OCI-LY3 (cell line): ENCODE results near the gene CCL4L2.
"Not testable (repeated sequence)": the region's sequence is repeated elsewhere in the genome, so short reads cannot be mapped to it uniquely, and the experiment has no call there.

Experiments
- EZH2phosphoT487 ChIP-seq: fragments of 200-600 bp; shearing (Covaris generic); IDR thresholded peaks from 2 replicates; pipeline ENCODE4 v1.6.1; 2018; ENCODE audit warnings: antibody characterized with exemption, mixed run types, low read depth
- TF ChIP-seq, protein P1 (sequence below): fragments of 200-600, 300-600 bp; sonication (generic); IDR thresholded peaks from 2 replicates; pipeline ENCODE4 v1.5.1; 2014; ENCODE audit warnings: antibody characterized with exemption, low read length, low read depth

DNA sequence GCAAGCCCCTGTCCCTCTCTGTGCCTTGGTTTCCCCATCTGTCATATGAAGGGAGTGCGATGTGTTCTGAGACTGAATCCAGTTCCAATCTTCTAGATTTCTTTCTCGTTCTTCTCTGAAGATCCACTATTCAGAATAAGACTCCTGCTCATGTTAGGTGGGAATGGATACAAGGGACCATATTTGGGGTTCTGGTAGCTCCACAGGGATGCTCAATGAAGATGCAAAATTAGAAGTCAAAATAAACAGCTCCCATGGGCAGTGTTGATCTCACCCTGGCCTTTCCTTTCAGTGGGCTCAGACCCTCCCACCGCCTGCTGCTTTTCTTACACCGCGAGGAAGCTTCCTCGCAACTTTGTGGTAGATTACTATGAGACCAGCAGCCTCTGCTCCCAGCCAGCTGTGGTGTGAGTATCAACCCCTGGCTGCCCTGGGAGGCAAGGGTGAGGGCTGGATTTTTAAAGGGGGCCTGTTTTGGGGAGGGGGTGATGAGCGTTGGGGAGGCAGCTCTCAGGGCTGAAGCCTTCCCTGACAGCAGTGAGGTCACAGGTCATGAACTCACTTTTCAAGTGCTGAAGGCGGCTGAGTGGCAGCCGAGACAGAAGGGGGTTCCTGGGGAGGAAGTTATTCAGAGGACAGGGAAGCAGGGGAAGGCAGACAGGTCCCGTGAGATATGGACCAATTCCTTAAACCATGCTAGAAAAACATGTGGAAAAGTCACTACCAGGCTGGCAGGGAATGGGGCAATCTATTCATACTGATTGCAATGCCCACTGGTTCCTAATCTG lies 815 bp downstream of the CCL4L2 start:
- TF ChIP-seq, protein P1, sequence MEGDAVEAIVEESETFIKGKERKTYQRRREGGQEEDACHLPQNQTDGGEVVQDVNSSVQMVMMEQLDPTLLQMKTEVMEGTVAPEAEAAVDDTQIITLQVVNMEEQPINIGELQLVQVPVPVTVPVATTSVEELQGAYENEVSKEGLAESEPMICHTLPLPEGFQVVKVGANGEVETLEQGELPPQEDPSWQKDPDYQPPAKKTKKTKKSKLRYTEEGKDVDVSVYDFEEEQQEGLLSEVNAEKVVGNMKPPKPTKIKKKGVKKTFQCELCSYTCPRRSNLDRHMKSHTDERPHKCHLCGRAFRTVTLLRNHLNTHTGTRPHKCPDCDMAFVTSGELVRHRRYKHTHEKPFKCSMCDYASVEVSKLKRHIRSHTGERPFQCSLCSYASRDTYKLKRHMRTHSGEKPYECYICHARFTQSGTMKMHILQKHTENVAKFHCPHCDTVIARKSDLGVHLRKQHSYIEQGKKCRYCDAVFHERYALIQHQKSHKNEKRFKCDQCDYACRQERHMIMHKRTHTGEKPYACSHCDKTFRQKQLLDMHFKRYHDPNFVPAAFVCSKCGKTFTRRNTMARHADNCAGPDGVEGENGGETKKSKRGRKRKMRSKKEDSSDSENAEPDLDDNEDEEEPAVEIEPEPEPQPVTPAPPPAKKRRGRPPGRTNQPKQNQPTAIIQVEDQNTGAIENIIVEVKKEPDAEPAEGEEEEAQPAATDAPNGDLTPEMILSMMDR, result not testable (repeated sequence)
- not testable (repeated sequence) for TF ChIP-seq EZH2phosphoT487
